ENCODE measurements around the gene PALLD. TPM values are rescaled to one million over a fixed set of nuclear protein-coding genes. Genes with fewer than 3 reads are reported as not detected.

Gene PALLD
- total RNA-seq, 1 experiment from 2014 or later: 18.3 TPM

GRCh38 chr4:168618577-168619265 is 121.9 kb downstream of the PALLD start:
- Mint-ChIP-seq H3K27ac (no peak overlapping the region; a peak in 1 of 7 replicates), H3K4me3 (no peak overlapping the region), H3K9me3 (no peaks in the 10 kb centered on the region), H3K36me3 (ENCODE audit: insufficient read depth in 1 of 3, low read depth in 3 of 3) (no peaks in the 10 kb centered on the region), H3K27me3 (ENCODE audit: low read depth) (no peaks in the 10 kb centered on the region), H3K4me1 (peaks cover 44 to 49% of the 10 kb centered on the region in 2 experiments)
- Histone ChIP-seq H3K14ac (ENCODE audit: insufficient read depth, low read length) (no peak overlapping the region), H2AFZ (ENCODE audit: low read length) (no peak overlapping the region), H2AK5ac (ENCODE audit: insufficient read length, low read length) (no peak overlapping the region), H3K79me1 (ENCODE audit: insufficient read depth, low read depth, low read length, poor library complexity, severe bottlenecking) (no peaks in the 10 kb centered on the region), H3K23me2 (ENCODE audit: insufficient read length, low read depth, low read length, poor library complexity, severe bottlenecking) (no peaks in the 10 kb centered on the region), H2BK120ac (ENCODE audit: low read depth, low read length, poor library complexity, severe bottlenecking) (no peak overlapping the region), H2BK20ac (ENCODE audit: low read depth, low read length, poor library complexity, severe bottlenecking) (no peak overlapping the region), H3K4me1 (ENCODE audit: insufficient read depth, low read length) (peaks cover 8% of the 10 kb centered on the region), H3K4ac (ENCODE audit: low read depth, low read length) (no peak overlapping the region), H4K8ac (replicated peaks; ENCODE audit: insufficient read length, low read depth, low read length) (no peak overlapping the region), H2BK5ac (ENCODE audit: insufficient read length, low read length) (no peak overlapping the region), H3K79me2 (ENCODE audit: insufficient read depth, low read length) (no peaks in the 10 kb centered on the region), H3K27ac (ENCODE audit: insufficient read length, low read depth, low read length) (no peak overlapping the region), H4K91ac (ENCODE audit: insufficient read length, low read depth, low read length) (no peak overlapping the region), H3K9ac (ENCODE audit: extremely low read depth, insufficient read length, low read length) (no peak overlapping the region), H3K23ac (ENCODE audit: insufficient read length, low read depth, low read length) (no peak overlapping the region), H3K18ac (ENCODE audit: insufficient read length, low read depth, low read length) (no peak overlapping the region), H2BK12ac (ENCODE audit: insufficient read length, low read depth, low read length) (no peak overlapping the region), H3T11ph (ENCODE audit: low read length) (no peak overlapping the region), H3K9me3 (ENCODE audit: control insufficient read depth, low read depth, low read length) (no peaks in the 10 kb centered on the region), H3K4me2 (ENCODE audit: insufficient read depth, insufficient read length, low read length) (no peak overlapping the region), H2BK15ac (ENCODE audit: low read depth, low read length) (no peak overlapping the region), H3K56ac (ENCODE audit: insufficient read length, low read depth, low read length) (no peak overlapping the region), H4K20me1 (ENCODE audit: control insufficient read depth, insufficient read depth, insufficient read length) (no peaks in the 10 kb centered on the region), H4K5ac (ENCODE audit: insufficient read length, low read depth, low read length) (no peak overlapping the region), H3K27me3 (ENCODE audit: insufficient read depth, low read length) (no peaks in the 10 kb centered on the region)
- WGBS (ENCODE audit: extremely low coverage, insufficient read length, low lambda C conversion rate): no CpG with 5 or more reads among the region's 8 CpGs
- no peak for DNase-seq
- no peak for TF ChIP-seq CTCF (conservative IDR thresholded peaks at IDR 0.05)

Measured in H9 (cell line).